Hepatocyte (in vitro differentiated cells): ENCODE measurements around the gene URGCP.

Experiments
- EZH2 ChIP-seq: fragments of 200-600 bp; sonication (generic); IDR thresholded peaks from 2 replicates; pipeline ENCODE4 v1.6.1; 2016; ENCODE audit warnings: antibody characterized with exemption, mild to moderate bottlenecking, borderline replicate concordance
- EZH2phosphoT487 ChIP-seq: fragments of 200-600 bp; sonication (generic); IDR thresholded peaks from one replicate; pipeline ENCODE4 v1.6.1; 2018; ENCODE audit warnings: antibody characterized with exemption, mild to moderate bottlenecking, low read depth, moderate library complexity; ENCODE audit not compliant: unreplicated experiment, severe bottlenecking
- TF ChIP-seq, protein P1 (sequence below): fragments of 200-600 bp; sonication (generic); IDR thresholded peaks from 2 replicates; pipeline ENCODE4 v1.5.1; 2016; ENCODE audit warnings: antibody characterized with exemption, mild to moderate bottlenecking; ENCODE audit not compliant: poor library complexity

- TF ChIP-seq, protein P1, sequence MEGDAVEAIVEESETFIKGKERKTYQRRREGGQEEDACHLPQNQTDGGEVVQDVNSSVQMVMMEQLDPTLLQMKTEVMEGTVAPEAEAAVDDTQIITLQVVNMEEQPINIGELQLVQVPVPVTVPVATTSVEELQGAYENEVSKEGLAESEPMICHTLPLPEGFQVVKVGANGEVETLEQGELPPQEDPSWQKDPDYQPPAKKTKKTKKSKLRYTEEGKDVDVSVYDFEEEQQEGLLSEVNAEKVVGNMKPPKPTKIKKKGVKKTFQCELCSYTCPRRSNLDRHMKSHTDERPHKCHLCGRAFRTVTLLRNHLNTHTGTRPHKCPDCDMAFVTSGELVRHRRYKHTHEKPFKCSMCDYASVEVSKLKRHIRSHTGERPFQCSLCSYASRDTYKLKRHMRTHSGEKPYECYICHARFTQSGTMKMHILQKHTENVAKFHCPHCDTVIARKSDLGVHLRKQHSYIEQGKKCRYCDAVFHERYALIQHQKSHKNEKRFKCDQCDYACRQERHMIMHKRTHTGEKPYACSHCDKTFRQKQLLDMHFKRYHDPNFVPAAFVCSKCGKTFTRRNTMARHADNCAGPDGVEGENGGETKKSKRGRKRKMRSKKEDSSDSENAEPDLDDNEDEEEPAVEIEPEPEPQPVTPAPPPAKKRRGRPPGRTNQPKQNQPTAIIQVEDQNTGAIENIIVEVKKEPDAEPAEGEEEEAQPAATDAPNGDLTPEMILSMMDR, result no peak
- TF ChIP-seq EZH2phosphoT487, result no peak
- no peak for TF ChIP-seq EZH2
Measured at GRCh38 chr7:43850348-43851116, 55.9 kb downstream of the URGCP start.
